ENCODE measurements around the gene CCDC137.

The CCDC137 gene

DNA sequence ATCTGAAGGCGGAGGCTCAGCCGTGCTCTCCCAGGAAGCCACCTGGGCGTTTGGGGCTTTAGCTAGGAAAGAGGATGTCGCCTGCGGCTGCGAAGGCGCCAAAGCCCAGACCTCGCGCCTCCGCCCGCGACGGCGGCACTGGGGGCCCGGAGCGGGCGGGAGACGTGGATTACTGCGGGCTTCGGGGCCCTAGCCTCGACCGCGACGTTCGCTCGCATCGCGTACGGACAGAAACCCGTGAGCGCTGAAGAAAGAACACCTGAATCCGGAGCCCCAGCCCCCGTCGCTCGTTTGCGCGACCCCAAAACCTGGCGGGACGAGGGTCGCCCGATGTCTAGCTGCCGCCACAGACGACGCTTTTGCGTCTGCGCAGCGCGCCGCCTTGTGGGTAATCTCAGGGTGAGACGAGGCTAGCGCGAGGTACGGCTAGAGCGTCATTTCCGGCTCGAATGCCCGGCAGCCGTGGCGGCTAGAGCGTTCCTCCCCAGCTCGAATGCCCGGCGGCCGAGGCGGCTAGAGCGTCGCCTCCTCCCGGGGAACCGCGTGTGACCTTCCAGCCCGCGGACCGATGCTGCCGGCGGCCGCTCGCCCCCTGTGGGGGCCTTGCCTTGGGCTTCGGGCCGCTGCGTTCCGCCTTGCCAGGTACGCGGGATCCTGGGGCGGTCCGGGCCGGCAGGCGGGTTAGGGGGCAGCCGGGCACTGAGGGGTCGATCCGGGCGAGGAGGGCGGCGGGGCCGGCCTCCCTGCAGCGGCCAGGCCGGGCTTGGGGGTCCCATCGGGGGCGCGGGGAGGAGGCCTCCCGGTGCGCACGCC lies 36.6 kb downstream of the CCDC137 start, which contains the start of gene MRPL12:
Gene MRPL12 (plus strand): TSS at position 434 of the 813 bp plus-strand sequence. CDS start 135 bp downstream, at position 569.
- DNase-seq = peak; percentile 80

DNA sequence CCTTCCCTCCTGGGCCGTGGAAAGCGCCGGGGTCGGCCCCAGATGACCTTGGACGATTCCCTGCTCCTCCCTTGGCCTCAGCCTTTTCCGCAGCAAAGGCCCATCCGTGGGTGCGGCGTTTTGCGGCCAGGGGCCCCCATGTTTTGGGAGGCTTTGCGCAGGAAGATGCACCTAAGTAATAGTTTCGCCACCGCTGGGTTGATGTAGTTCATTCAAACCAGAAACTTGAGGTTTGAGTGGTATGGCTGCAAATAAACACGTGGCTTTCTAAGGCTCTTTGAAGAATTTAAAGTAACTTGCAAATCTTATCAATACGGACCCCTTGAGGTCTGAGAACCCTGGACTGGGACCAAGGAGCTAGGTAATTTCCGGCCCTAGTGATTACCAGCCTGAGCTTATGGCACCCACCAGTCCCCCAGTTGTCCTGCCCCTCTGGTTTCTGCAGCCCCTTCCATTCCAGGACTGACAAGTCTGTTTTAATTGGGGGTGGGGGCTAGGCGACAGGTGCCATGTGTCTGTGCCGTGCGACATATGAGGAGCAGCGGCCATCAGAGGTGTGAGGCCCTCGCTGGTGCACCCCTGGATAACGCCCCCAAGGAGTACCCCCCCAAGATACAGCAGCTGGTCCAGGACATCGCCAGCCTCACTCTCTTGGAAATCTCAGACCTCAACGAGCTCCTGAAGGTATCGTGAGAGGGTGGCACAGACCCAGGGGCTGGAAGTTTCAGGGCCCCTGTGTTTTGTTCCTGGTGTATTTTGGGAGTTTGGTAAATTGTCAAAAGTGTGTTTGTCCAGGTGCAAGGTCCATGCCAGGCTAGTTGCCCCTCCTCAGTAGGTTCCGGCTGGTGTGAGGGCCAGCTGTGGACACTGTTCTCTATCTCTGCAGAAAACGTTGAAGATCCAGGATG lies 37.5 kb downstream of the CCDC137 start:
- DNase-seq = no peak

DNA sequence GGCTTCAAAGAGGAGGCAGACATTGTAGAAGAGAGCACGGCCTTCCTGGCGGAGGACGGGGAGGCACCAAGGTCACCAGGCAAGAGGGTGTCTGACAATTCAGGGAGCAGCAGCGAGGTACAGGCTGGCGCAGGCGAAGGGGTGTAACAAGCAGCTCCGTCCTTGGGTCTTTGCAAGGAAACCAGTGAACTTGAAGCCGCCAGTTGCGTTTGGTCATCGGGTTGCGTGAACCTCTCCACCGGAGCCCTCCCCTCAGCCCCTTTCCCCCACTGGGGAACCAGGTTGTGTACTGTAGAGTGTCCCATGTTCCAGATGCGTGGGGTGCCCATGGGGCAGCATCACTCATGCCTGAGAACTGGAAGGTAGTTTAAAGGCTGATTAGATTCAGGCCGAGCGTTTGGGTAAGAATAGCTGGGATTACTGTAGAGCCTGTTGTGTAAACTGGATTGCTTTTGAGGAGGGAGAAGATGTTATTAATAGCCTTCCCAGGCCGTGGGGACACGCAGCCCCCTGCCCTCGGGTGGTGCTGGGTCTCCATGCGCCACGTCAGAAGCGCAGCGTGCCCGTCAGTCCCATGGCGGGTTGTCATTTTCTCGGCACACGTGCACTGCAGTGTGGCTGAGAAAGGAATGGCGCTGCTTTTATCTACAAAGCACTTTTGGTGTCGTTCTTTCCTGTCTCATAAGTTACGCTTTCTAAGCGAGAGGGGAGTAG lies 39.1 kb downstream of the CCDC137 start:
- no peak for DNase-seq

DNA sequence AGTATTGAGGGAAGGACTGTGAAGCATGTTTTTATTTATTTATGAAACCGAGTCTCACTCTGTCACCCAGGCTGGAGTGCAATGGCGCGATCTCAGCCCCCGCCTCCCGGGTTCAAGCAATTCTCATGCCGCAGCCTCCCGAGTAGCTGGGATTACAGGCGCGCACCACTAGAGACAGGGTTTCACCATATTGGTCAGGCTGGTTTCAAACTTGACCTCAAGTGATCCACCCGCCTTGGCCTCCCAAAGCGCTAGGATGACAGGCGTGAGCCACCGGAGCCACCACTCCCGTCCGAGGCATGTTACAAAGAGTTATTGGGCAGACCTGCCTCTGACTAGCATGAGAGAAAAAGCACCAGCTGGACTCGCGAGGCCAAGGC lies 39.7 kb downstream of the CCDC137 start:
- DNase-seq = no peak

DNA sequence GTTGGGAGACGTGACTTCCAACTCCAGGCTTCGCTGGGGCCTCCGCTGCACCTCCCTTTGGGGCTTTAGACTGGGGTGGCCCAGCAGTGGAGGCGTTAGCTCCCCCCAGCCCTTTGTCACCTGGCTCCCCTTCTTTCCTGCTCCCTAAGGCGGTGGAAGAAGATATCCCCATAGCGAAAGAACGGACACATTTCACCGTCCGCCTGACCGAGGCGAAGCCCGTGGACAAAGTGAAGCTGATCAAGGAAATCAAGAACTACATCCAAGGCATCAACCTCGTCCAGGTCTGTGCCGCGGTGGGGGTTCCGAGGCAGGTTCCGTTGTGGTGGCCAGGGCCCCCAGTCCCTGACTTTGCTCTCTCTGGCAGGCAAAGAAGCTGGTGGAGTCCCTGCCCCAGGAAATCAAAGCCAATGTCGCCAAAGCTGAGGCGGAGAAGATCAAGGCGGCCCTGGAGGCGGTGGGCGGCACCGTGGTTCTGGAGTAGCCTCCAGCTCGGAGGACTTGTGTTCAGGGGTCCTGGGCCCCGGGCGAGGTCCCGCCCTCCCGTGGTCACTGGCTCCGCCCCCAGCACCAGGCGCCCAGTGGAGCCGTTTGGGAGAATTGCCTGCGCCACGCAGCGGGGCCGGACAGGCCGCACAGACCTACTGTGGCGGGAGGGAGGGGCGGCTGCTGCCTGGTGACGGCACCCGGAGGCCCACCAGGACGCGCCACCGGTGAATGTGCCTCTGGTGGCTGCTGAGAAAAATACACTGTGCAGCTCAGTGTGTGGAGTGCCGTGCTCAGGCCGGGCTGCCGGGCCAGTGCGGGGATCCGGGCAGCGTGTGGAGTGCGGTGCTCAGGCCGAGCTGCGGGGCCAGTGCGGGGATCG lies 40.5 kb downstream of the CCDC137 start:
- no peak for DNase-seq

DNA sequence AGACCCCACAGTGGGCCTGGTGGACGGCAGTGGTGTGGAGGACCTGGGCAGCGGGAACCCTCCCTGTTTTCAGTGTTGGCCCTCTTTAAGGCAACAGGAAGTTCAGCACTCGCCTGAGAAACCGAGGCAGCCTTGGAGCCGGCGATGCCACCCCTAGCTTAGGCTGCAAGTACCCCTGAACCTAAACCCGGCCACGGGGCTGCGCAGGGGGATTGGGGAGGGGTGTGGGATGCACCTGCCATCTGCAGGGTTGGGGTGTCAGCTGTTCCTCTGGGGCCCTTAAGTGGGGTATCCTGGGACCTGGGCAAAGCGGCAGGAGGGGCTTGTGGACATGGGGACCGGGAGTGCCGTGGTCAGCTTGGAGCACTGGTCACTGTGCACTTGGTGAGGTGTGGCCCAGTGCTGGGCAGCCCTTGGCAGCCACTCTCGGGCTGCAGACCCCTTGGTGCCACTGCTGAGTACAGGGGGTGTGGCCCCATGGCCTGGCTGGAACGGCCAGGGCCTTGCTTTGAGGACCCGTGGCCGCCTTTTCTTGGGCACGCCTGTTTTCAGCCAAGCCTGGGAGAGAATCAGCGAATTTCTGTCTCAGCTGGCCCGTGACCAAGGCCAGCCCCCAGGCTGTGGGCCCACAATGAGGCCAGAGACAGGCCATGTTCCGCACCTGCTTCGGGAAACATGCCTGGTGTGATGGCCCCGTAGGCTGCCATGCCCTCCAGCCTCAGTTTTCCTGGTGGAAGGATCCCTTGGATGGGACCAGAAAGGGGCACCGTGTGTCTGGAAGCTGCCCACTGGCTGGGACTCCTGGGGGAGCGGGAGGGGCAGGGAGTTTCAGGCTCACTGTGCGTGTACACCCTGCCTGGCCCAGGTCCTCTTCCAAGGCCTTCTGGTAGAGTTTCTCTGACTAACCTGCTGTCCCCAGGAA lies 41.4 kb downstream of the CCDC137 start:
- DNase-seq = no peak

DNA sequence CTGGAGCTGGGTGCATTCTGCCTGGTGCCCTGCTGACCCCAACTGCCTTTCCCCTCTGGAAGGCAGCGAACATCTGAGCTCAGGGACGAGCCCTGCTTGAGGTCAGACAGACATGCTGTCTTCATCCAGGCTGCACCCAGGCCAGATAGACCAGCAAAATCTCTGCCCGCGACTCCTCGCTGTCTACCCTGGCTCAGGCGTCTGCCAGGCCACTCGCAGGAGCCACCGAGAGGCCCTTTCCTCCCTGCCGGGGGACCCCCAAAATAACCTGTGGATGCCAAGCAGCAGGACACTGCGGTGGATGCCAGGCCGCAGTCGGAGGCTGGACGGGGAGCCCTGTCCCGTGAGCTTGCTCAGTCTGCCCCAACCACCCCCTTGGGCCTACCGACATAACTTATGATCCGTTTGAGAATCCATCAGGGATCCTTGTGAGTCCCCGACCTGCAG lies 42.2 kb downstream of the CCDC137 start:
- DNase-seq = no peak

DNA sequence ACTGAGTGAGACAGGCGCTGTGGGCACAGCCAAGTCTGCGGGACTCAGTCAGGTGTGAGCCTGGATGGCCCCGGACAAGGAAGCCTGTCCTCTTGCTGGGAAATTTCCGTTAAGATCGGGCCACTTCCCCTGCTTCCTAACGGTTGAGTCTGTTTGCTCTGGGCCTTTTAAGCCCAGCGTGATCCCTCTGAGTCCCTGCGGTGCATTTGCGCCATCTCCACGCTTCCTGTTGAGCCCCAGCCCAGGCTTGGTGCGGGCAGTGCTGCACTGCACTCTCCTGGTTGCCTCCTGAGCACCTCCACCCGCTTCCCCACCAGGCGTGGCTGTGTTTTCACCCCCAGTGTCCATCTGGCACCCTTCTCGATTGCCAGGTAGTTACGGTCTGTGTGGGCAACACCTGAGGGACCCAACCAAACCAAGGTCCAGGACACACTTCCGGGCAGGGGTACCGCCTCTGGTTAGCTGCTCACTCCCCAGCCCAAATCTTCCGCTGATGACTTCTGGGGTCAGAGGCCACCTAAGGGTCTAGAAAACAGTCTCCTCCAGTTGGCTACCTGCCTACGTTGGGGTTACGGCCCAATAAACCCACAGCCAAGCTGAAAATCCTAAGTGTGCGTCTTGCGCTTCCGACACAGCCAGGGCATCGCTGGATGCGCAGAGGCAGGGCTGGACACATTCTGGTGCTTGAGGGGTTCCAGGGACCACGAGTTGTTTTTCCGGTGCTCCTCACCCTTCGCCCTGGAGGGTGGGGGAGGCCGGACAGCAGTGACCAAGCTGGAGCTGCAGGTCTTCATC lies 44.2 kb downstream of the CCDC137 start:
- no peak for DNase-seq

DNA sequence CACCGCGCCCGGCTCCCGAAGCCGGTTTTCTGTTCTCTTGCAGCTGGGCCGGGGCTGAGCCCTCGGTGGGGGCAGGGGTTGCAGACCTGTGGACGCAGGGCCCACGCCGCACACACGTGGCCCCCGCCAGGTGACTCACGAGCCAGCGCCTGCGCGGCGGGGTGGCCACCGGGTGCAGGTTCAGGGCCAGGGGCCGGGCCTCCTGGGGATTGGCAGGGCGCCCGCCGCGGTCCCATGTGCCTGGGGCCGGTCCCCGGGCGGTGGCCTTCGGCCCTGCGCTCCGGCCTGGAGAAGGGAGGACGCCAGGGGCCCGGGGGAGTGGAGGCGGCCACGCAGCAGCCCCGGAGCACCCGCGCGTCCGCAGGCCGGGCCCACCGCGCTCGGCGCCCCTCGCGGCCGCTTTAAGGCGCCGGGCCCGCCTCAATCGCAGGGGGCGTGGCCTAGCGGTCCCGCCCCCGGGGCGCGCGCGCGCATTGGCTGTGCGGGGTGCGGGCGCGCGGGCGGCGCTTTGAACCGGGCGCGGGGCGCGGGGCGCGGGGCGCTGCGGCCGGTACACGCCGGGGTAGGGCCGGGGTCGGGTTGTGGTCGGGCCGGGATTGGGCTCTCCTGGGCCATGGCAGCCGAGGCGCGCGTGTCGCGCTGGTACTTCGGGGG lies 45.4 kb downstream of the CCDC137 start, which contains the start of gene SLC25A10:
Gene SLC25A10 (plus strand): TSS at position 471 of the 654 bp plus-strand sequence. CDS start 143 bp downstream, at position 614.
- DNase-seq = peak; percentile 75

DNA sequence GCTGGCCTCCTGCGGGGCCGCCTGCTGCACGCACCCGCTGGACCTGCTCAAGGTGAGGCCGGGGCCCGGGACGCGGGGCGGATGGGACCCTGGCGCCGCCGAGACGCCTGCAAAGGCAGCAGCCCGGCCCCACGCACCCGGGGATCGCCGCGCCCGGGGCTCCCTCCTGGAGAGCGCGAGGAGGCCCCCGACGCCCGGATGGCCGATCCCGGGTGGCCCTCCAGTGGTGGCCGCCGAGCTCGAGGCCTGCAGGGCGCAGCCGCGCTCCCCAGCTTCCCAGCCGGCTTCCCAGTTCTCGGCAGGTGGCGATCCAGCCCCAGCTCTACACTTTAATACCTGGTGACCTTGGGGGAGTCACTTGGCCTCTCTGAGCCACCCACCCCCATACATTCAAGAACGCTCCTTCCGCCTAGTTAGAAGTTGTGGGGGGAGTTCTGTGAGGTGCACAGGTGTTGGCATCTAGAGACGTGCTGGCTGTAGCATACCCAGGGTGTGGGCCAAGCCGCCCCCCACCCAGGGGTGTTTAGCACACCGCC lies 46.0 kb downstream of the CCDC137 start:
- DNase-seq = no peak

DNA sequence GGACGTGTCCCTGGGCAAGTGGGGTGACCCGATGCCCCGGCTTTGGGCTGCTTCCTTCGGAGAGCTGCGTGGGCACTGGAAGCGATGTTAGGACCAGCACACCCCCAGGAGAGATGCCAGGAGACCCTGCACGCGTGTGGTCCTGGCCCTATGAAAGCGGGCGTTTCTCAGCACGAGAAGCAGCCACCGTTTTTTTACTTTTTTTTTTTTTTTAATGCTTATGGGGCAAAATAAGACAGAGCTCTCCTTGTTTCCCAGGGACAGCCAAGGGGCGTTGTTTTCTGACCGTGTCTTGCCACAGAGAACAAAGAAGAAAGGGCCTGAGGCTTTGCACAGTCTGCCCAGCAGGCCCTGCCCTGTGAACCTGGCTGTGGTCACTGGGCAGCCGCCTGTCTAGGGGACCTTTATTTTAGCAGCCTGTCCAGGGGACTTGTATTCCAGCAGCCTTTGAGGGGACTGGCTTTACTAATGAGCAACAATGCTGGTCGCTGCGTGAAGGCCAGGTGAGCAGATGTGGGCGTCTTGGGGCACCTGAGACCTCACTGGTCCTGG lies 46.5 kb downstream of the CCDC137 start:
- DNase-seq = no peak

DNA sequence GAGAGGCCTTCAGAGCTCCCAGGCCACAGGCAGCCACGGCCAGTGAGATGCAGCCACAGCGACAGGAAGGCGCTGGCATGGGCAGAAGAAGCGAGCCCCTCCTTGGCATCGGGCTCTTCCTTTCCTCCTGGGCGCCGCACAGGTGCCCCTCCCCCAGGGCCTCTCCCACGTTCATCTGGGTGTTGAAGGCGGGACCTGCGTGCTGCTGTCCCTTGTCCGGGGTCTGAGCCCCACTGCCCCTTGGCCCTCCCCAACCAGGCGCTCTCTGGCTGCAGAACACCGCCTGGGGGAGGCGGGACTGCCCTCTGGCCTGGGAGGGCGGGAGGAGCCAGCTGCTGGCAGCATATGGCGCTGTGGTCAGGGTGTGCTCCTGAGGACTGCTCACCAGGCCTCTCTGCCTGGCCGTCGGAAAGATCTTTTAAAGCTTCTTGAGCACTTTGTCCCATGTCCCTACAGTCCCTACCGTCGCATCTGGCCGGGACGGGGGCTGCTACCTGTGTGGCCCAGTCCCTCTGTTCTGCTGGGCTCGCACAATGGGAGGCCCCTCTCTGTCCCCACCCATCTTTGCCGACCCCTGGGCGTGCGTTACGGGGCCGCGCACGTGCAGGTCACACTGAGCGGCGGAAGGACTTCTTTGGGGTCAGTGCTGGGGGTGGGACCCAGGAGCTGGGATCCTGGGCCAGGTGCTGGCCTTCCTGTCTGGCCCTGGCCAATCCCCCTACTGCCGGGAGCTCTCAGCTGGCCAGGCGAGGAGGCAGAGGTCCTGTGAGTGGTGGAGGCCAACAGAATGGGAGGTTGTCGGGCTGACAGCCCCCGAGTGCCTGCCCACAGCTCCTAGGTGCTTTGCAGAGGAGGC lies 47.2 kb downstream of the CCDC137 start:
- DNase-seq = no peak

DNA sequence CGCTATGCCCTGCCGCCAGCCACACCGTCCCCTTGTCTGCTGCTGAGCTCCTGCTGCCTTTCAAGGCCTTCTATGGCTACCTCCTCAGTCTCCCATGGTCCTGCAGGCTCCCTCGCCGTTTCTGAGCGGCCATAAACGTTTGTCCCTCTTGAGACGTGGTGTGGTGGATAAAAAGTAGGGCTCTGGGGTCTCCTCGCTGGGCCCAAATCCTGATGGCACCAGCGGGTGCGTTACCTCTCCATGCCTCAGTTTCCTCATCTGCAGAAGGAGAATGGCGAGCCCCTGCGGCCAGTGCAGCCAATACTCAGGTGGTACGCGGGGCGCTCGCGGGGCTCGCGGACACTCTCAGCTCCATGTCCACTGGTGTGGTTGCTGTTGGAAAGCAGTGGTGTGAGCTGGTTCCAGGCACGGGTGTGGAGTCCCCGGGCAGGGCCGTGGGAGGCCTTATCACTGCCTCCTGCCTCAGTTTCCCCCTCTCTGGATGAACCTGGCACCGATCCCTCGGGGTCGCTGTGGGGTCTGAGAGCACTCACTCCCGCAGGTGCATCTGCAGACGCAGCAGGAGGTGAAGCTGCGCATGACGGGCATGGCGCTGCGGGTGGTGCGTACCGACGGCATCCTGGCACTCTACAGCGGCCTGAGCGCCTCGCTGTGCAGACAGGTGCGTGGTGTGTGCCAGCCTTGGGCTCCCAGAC lies 48.0 kb downstream of the CCDC137 start:
- no peak for DNase-seq

DNA sequence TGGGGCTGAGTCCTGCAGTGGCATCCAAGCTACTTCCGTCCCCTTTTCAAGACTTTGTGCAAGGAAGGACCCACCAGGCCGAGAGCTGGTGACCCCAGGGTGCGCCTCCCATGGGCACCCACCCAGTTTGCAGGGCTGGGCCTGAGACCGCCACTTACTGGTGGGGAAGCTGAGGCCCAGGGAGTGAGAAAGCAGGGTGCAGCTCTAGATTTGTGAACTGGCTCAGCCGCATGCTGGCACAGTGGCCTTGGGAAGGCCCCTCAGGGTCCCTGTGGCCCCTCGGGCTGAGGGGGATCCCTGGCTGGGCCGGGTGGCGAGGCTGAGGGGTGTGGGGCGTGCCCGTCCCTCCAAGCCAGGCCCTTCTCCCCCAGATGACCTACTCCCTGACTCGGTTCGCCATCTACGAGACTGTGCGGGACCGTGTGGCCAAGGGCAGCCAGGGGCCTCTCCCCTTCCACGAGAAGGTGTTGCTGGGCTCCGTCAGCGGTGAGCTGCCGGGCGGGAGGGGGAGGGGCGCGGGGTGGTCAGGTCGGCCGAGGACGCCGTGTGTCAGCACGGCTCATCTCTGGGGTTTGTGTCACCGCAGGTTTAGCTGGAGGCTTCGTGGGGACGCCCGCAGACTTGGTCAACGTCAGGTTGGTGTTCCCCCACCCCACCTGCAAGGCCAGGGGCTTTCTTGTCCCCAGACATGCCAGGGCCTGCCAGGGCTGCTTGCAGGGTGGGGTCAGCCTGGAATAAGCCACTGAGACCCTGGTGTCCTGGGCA lies 48.8 kb downstream of the CCDC137 start:
- DNase-seq = no peak

DNA sequence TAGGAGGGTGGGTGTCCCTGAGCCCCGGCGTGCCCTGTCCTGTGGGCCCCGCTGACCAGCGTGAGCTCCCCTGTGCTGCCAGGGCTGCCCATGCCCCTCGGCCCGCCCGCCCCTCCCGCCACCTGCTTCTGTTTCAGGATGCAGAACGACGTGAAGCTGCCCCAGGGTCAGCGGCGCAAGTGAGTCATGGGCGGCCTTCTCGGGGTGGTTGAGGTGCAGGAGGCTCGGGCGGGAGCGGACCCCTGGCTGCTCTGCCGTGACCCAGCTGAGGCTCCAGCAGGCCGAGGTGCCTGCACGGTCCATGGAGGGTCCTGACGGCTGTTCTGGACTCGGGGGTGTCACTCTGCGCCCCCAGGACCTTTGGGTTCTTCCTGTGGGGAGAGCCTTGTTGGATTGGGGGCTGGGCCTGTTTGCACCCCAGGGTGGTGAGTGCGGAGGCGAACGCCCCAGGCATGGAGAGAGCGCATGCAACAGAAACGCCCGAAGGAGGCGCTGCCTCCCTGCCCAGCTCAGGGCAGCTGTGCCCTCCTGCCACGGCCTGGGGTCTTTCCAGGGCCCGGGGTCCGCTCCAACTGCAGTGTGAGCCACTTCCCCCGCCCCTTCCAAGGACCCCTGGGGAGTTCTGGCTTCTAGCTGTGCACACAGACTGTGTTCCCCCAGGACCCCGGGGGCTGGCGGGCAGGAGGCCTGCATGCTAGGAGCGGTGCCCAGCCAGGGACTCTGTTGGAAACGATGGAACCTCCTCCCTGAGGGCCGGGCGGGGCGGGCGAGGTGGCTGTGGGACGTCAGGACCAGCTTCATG lies 49.5 kb downstream of the CCDC137 start:
- DNase-seq = no peak

DNA sequence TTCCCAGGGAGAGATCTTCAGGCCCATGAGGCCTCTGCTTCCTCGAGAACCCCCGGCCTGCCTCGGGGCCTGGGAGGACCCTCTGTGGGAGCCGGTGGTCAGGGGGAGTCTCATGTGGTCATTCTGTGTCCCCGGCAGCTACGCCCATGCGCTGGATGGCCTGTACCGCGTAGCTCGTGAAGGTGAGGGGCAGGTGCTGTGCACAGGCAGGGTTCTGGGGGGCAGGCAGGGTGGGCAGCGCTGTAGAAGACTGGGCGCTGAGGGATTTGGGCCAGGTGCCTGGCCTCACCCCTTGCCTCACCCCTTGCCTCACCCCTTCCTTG lies 50.1 kb downstream of the CCDC137 start:
- DNase-seq = no peak
